HL-60/S4 treated with retinoic acid at 250 ng/mL for 4 days and 3 days (cell line): Measurements from ENCODE around the gene TRO.

Experiments used
- in situ Hi-C: fragments of 300-500 bp; cut with MboI; formaldehyde crosslinking; loops from 2 replicates; pipeline ENCODE4 v1.7.0; 2022; ENCODE audit warnings: low sequenced_read_pairs

TRO gene

GRCh38 chrX:54920610-54921426 is at the start of gene TRO:
TRO (plus strand) TSS chrX:54920824; CDS start chrX:54922247, 1,423 bp downstream.
- in situ Hi-C loops = no loop called here

GRCh38 chrX:54885740-54886139 is 34.9 kb upstream of the TRO start:
- in situ Hi-C loops = no loop called here

- in situ Hi-C loops = no loop called here
Measured at GRCh38 chrX:54891573-54891972, 29.1 kb upstream of the TRO start.

GRCh38 chrX:54894159-54894558 is 26.5 kb upstream of the TRO start:
- in situ Hi-C loops = no loop called here

GRCh38 chrX:54909941-54910340 is 10.7 kb upstream of the TRO start:
- in situ Hi-C loops = no loop called here

GRCh38 chrX:54921427-54922021 is 900 bp downstream of the TRO start:
- in situ Hi-C loops = no loop called here

GRCh38 chrX:54922547-54922946 is 1.9 kb downstream of the TRO start:
- in situ Hi-C loops = no loop called here

GRCh38 chrX:54923376-54923775 is 2.8 kb downstream of the TRO start:
- in situ Hi-C loops = no loop called here

- in situ Hi-C loops = no loop called here
Measured at GRCh38 chrX:54926978-54927377, 6.4 kb downstream of the TRO start.

GRCh38 chrX:54928876-54929275 is 8.3 kb downstream of the TRO start:
- in situ Hi-C loops = no loop called here

- in situ Hi-C loops = no loop called here
Measured at GRCh38 chrX:54930291-54931049, 9.8 kb downstream of the TRO start.

- in situ Hi-C loops = no loop called here
Measured at GRCh38 chrX:54931107-54931506, 10.5 kb downstream of the TRO start.

GRCh38 chrX:54933150-54933826 is 12.7 kb downstream of the TRO start:
- in situ Hi-C loops = no loop called here

GRCh38 chrX:54934058-54934457 is 13.4 kb downstream of the TRO start:
- in situ Hi-C loops = no loop called here

GRCh38 chrX:54934890-54935289 is 14.3 kb downstream of the TRO start:
- in situ Hi-C loops = no loop called here

GRCh38 chrX:54935306-54935705 is 14.7 kb downstream of the TRO start:
- in situ Hi-C loops = no loop called here

GRCh38 chrX:54937416-54937815 is 16.8 kb downstream of the TRO start:
- in situ Hi-C loops = no loop called here

GRCh38 chrX:54944816-54945215 is 24.2 kb downstream of the TRO start:
- in situ Hi-C loops = no loop called here

- in situ Hi-C loops = no loop called here
Measured at GRCh38 chrX:54945224-54945623, 24.6 kb downstream of the TRO start.

- in situ Hi-C loops = no loop called here
Measured at GRCh38 chrX:54950730-54951375, 30.2 kb downstream of the TRO start.

- in situ Hi-C loops = no loop called here
Measured at GRCh38 chrX:54961750-54962149, 41.1 kb downstream of the TRO start.
